WTC11 (cell line): ENCODE results near the gene SLC30A4. TPM values are rescaled to one million over a fixed set of nuclear protein-coding genes. Genes with fewer than 3 reads are reported as not detected.

ENCODE experiments used
- ATAC-seq: fragments of 200-7000 bp; cut with Tn5 transposase; 2 replicates; pipeline ENCODE4 v1.10.0; 2021; ENCODE audit warnings: mild to moderate bottlenecking, moderate library complexity
- CTCF ChIA-PET: fragments of 300-600 bp; sonication (Branson Sonifier 250); formaldehyde crosslinking; loops from one replicate; lab custom pipeline; 2021; ENCODE audit warnings: antibody characterized with exemption; lab: Charles Lee
- POLR2A ChIA-PET: fragments of 350-600 bp; sonication (Branson Sonifier 250); formaldehyde crosslinking; loops from one replicate; lab custom pipeline; 2021; ENCODE audit warnings: antibody characterized with exemption; lab: Charles Lee
- DNase-seq: peaks from one replicate; pipeline ENCODE4 v3.0.0; 2021; ENCODE audit warnings: low spot score
- H3K27ac Mint-ChIP-seq: 2 replicates; pipeline ENCODE4 v1.8.0; 2021; ENCODE audit warnings: mixed read lengths
- H3K27me3 Mint-ChIP-seq: 2 replicates; pipeline ENCODE4 v1.8.0; 2021; ENCODE audit warnings: low read depth, mild to moderate bottlenecking, moderate library complexity, mixed read lengths
- H3K36me3 Mint-ChIP-seq: 2 replicates; pipeline ENCODE4 v1.8.0; 2021; ENCODE audit warnings: mixed read lengths
- H3K4me1 Mint-ChIP-seq: 2 replicates; pipeline ENCODE4 v1.8.0; 2022; ENCODE audit warnings: mixed read lengths
- H3K4me3 Mint-ChIP-seq: 2 replicates; pipeline ENCODE4 v1.8.0; 2021; ENCODE audit warnings: mild to moderate bottlenecking, moderate library complexity, mixed read lengths
- H3K9me3 Mint-ChIP-seq: 2 replicates; pipeline ENCODE4 v1.8.0; 2021; ENCODE audit warnings: mixed read lengths
- CBFB ChIP-seq: sonication (generic); formaldehyde crosslinking; IDR thresholded peaks from 2 replicates; pipeline ENCODE4 v1.8.1; 2022; ENCODE audit warnings: mild to moderate bottlenecking, low read depth, missing genetic modification reagents
- CTCF ChIP-seq: fragments of 200-600 bp; IDR thresholded peaks from 2 replicates; pipeline ENCODE4 v1.8.0; 2022; ENCODE audit warnings: antibody characterized with exemption
- EMX1 ChIP-seq: fragments of 250-450 bp; sonication (Bioruptor Pico); IDR thresholded peaks from 2 replicates; pipeline ENCODE4 v1.8.0; 2021; ENCODE audit warnings: mild to moderate bottlenecking
- ESRRA ChIP-seq: sonication (generic); formaldehyde crosslinking; IDR thresholded peaks from 2 replicates; pipeline ENCODE4 v1.8.1; 2022; ENCODE audit warnings: mild to moderate bottlenecking, missing genetic modification reagents, borderline replicate concordance
- ETV6 ChIP-seq: sonication (generic); formaldehyde crosslinking; IDR thresholded peaks from 2 replicates; pipeline ENCODE4 v1.8.1; 2022; ENCODE audit warnings: mild to moderate bottlenecking, missing genetic modification reagents
- GABPB1 ChIP-seq: sonication (generic); formaldehyde crosslinking; IDR thresholded peaks from 2 replicates; pipeline ENCODE4 v1.8.1; 2023; ENCODE audit warnings: mild to moderate bottlenecking, missing genetic modification reagents
- MYBL2 ChIP-seq: sonication (generic); formaldehyde crosslinking; IDR thresholded peaks from 2 replicates; pipeline ENCODE4 v1.8.1; 2023; ENCODE audit warnings: mild to moderate bottlenecking, moderate library complexity, missing genetic modification reagents
- NFATC4 ChIP-seq: fragments of 250-450 bp; sonication (Bioruptor Pico); IDR thresholded peaks from 2 replicates; pipeline ENCODE4 v1.9.0; 2021; ENCODE audit warnings: mild to moderate bottlenecking
- NFYB ChIP-seq: sonication (generic); formaldehyde crosslinking; conservative IDR thresholded peaks from 2 replicates; pipeline ENCODE4 v1.8.0; 2022; ENCODE audit warnings: low read depth, missing genetic modification reagents
- NR1H2 ChIP-seq: sonication (generic); formaldehyde crosslinking; IDR thresholded peaks from 2 replicates; pipeline ENCODE4 v1.9.0; 2021; ENCODE audit warnings: mild to moderate bottlenecking, moderate library complexity, missing genetic modification reagents
- NR2C2 ChIP-seq: sonication (generic); formaldehyde crosslinking; IDR thresholded peaks from 2 replicates; pipeline ENCODE4 v1.8.0; 2022; ENCODE audit warnings: mild to moderate bottlenecking, missing genetic modification reagents
- OVOL2 ChIP-seq: fragments of 250-450 bp; sonication (Bioruptor Pico); IDR thresholded peaks from 2 replicates; pipeline ENCODE4 v1.9.0; 2021; ENCODE audit warnings: mild to moderate bottlenecking, borderline replicate concordance
- RELA ChIP-seq: sonication (generic); formaldehyde crosslinking; IDR thresholded peaks from 2 replicates; pipeline ENCODE4 v1.8.1; 2022; ENCODE audit warnings: missing genetic modification reagents, mild to moderate bottlenecking, borderline replicate concordance
- TEAD4 ChIP-seq: sonication (generic); formaldehyde crosslinking; IDR thresholded peaks from 2 replicates; pipeline ENCODE4 v1.8.0; 2022; ENCODE audit warnings: mild to moderate bottlenecking, missing genetic modification reagents
- ZMAT4 ChIP-seq: fragments of 250-450 bp; sonication (Bioruptor Pico); IDR thresholded peaks from 2 replicates; pipeline ENCODE4 v1.9.0; 2021; ENCODE audit warnings: mild to moderate bottlenecking
- ZNF263 ChIP-seq: sonication (generic); formaldehyde crosslinking; IDR thresholded peaks from 2 replicates; pipeline ENCODE4 v1.8.1; 2022; ENCODE audit warnings: low read depth, mild to moderate bottlenecking, moderate library complexity, missing genetic modification reagents
- ZNF416 ChIP-seq: fragments of 250-450 bp; sonication (Bioruptor Pico); IDR thresholded peaks from 2 replicates; pipeline ENCODE4 v1.9.0; 2021; ENCODE audit warnings: mild to moderate bottlenecking, inconsistent platforms
- ZNF423 ChIP-seq: fragments of 250-450 bp; sonication (Bioruptor Pico); IDR thresholded peaks from 2 replicates; pipeline ENCODE4 v2.1.2; 2022; ENCODE audit warnings: mild to moderate bottlenecking, moderate library complexity
- ZNF671 ChIP-seq: fragments of 250-450 bp; sonication (Bioruptor Pico); IDR thresholded peaks from 2 replicates; pipeline ENCODE4 v1.8.0; 2021; ENCODE audit warnings: mild to moderate bottlenecking
- total RNA-seq: library from RNA; stranded (reverse); gene quantifications from 3 replicates; pipeline ENCODE4 v1.2.3, GENCODE V29; 2021
- TF ChIP-seq, protein P1 (sequence below): sonication (generic); formaldehyde crosslinking; IDR thresholded peaks from 2 replicates; pipeline ENCODE4 v1.8.0; 2022; ENCODE audit warnings: mild to moderate bottlenecking, missing genetic modification reagents
- TF ChIP-seq, protein P2 (sequence below): sonication (generic); formaldehyde crosslinking; IDR thresholded peaks from 2 replicates; pipeline ENCODE4 v1.8.1; 2022; ENCODE audit warnings: mild to moderate bottlenecking, moderate library complexity, missing genetic modification reagents
- TF ChIP-seq, protein P3 (sequence below): sonication (generic); formaldehyde crosslinking; IDR thresholded peaks from 2 replicates; pipeline ENCODE4 v1.8.1; 2022; ENCODE audit warnings: low read depth, mild to moderate bottlenecking, moderate library complexity, missing genetic modification reagents, borderline replicate concordance
- TF ChIP-seq, protein P4 (sequence below): sonication (generic); formaldehyde crosslinking; IDR thresholded peaks from 2 replicates; pipeline ENCODE4 v1.8.1; 2023; ENCODE audit warnings: mild to moderate bottlenecking, missing genetic modification reagents

Gene SLC30A4
- total RNA-seq, 1 experiment from 2014 or later: 0.04 TPM

- ChIA-PET POLR2A (no interaction called here), CTCF (interaction anchor here (1.5 kb wide), 1 partner anchor 29 kb away, joined by 11 read pairs; no protein-coding TSS in a partner anchor)
- no peak overlapping the region for H3K27ac Mint-ChIP-seq
Observed at GRCh38 chr15:45544266-45545023, 21.9 kb upstream of the SLC30A4 start.

DNA sequence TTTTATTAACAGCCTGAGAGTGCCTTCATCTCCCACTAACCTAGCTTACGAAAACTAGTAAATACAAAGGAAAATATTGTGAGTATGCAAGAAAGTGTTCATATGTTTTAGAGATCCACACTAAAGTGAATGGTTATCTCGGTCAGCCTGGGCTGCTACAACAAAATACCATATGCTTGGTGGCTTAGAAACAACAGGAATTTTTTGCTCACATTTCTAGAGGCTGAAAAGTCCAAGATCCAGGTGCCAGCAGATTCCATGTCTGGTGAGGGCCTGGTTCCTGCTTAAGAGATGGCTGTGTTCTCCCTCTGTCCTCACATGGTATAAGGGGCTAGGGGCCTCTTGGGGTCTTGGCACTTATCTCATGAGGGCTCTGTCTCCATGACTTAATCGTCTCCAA is 20.5 kb upstream of the SLC30A4 start:
- Mint-ChIP-seq H3K27ac (no peak overlapping the region), H3K27me3 (peaks cover 12% of the 10 kb centered on the region), H3K4me1 (peaks cover 6% of the 10 kb centered on the region), H3K4me3 (no peak overlapping the region), H3K36me3 (no peaks in the 10 kb centered on the region), H3K9me3 (no peaks in the 10 kb centered on the region)
- TF ChIP-seq NFYB (CRISPR knock-in tag) (no peak), TEAD4 (no peak), RELA (no peak), ZMAT4 (CRISPR knock-in tag) (no peak), ZNF263 (no peak), GABPB1 (CRISPR knock-in tag) (no peak), OVOL2 (CRISPR knock-in tag) (no peak), NR2C2 (CRISPR knock-in tag) (no peak), ETV6 (no peak), CBFB (CRISPR knock-in tag) (no peak), MYBL2 (CRISPR knock-in tag) (no peak), NFATC4 (CRISPR knock-in tag) (no peak)
- TF ChIP-seq, protein P1, sequence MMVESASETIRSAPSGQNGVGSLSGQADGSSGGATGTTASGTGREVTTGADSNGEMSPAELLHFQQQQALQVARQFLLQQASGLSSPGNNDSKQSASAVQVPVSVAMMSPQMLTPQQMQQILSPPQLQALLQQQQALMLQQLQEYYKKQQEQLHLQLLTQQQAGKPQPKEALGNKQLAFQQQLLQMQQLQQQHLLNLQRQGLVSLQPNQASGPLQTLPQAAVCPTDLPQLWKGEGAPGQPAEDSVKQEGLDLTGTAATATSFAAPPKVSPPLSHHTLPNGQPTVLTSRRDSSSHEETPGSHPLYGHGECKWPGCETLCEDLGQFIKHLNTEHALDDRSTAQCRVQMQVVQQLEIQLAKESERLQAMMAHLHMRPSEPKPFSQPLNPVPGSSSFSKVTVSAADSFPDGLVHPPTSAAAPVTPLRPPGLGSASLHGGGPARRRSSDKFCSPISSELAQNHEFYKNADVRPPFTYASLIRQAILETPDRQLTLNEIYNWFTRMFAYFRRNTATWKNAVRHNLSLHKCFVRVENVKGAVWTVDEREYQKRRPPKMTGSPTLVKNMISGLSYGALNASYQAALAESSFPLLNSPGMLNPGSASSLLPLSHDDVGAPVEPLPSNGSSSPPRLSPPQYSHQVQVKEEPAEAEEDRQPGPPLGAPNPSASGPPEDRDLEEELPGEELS: no peak
- TF ChIP-seq, protein P2, sequence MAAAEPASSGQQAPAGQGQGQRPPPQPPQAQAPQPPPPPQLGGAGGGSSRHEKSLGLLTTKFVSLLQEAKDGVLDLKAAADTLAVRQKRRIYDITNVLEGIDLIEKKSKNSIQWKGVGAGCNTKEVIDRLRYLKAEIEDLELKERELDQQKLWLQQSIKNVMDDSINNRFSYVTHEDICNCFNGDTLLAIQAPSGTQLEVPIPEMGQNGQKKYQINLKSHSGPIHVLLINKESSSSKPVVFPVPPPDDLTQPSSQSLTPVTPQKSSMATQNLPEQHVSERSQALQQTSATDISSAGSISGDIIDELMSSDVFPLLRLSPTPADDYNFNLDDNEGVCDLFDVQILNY: no peak
- POLR2A ChIA-PET: no interaction called here
- CTCF ChIA-PET: no interaction called here
- no peak for DNase-seq
- ATAC-seq: no peak

More at GRCh38 chr15:45544266-45545023, 21.9 kb upstream of the SLC30A4 start:
- no peak overlapping the region for H3K4me3 Mint-ChIP-seq
- no peaks in the 10 kb centered on the region for H3K36me3 Mint-ChIP-seq
- peaks cover 6% of the 10 kb centered on the region for H3K4me1 Mint-ChIP-seq
- H3K9me3 Mint-ChIP-seq: no peaks in the 10 kb centered on the region
- ATAC-seq (no peak), DNase-seq (no peak)
- H3K27me3 Mint-ChIP-seq: peaks cover 11% of the 10 kb centered on the region
- TF ChIP-seq CTCF (no peak), ZNF671 (CRISPR knock-in tag) (no peak), ZNF416 (CRISPR knock-in tag) (no peak), EMX1 (CRISPR knock-in tag) (no peak), NR1H2 (CRISPR knock-in tag) (no peak), ZNF423 (CRISPR knock-in tag) (no peak), NR2C2 (CRISPR knock-in tag) (no peak), ZNF263 (no peak), ESRRA (CRISPR knock-in tag) (no peak)
- TF ChIP-seq, protein P3, sequence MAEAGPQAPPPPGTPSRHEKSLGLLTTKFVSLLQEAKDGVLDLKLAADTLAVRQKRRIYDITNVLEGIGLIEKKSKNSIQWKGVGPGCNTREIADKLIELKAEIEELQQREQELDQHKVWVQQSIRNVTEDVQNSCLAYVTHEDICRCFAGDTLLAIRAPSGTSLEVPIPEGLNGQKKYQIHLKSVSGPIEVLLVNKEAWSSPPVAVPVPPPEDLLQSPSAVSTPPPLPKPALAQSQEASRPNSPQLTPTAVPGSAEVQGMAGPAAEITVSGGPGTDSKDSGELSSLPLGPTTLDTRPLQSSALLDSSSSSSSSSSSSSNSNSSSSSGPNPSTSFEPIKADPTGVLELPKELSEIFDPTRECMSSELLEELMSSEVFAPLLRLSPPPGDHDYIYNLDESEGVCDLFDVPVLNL (CRISPR knock-in tag): no peak
- TF ChIP-seq, protein P4, sequence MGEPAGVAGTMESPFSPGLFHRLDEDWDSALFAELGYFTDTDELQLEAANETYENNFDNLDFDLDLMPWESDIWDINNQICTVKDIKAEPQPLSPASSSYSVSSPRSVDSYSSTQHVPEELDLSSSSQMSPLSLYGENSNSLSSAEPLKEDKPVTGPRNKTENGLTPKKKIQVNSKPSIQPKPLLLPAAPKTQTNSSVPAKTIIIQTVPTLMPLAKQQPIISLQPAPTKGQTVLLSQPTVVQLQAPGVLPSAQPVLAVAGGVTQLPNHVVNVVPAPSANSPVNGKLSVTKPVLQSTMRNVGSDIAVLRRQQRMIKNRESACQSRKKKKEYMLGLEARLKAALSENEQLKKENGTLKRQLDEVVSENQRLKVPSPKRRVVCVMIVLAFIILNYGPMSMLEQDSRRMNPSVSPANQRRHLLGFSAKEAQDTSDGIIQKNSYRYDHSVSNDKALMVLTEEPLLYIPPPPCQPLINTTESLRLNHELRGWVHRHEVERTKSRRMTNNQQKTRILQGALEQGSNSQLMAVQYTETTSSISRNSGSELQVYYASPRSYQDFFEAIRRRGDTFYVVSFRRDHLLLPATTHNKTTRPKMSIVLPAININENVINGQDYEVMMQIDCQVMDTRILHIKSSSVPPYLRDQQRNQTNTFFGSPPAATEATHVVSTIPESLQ (CRISPR knock-in tag): no peak
